BJ (cell line): Measurements from ENCODE around the gene WWOX. TPM values are rescaled to one million over a fixed set of nuclear protein-coding genes. Genes with fewer than 3 reads are reported as not detected.

Experiments used
- CTCF ChIA-PET: fragments of 350-600 bp; formaldehyde crosslinking; extraction: SDS; loops from one replicate; lab custom pipeline; 2021; ENCODE audit warnings: antibody characterized with exemption, inconsistent platforms; lab: Yijun Ruan, JAX
- POLR2A ChIA-PET: fragments of 300-600 bp; sonication (Branson Sonifier 250); formaldehyde crosslinking; extraction: SDS; loops from one replicate; lab custom pipeline; 2021; ENCODE audit warnings: antibody characterized with exemption; lab: Charles Lee
- DNase-seq: peaks from one replicate; pipeline ENCODE4 v3.0.0-alpha.2; 2011; ENCODE audit warnings: low read depth
- H3K27me3 ChIP-seq: 2 replicates; pipeline ENCODE4 v1.6.0; 2011; ENCODE audit warnings: low read length; ENCODE audit not compliant: control insufficient read depth, insufficient read depth
- H3K36me3 ChIP-seq: 2 replicates; pipeline ENCODE4 v1.5.1; 2011; ENCODE audit warnings: low read length; ENCODE audit not compliant: control insufficient read depth, insufficient read depth
- H3K4me3 ChIP-seq: 2 replicates; pipeline ENCODE4 v1.5.1; 2011; ENCODE audit warnings: low read depth, mild to moderate bottlenecking, control low read depth, low read length
- CTCF ChIP-seq: IDR thresholded peaks from 2 replicates; pipeline ENCODE4 v1.5.1; 2011; ENCODE audit warnings: low read depth, mild to moderate bottlenecking, control low read depth, inconsistent platforms, low read length, moderate library complexity; ENCODE audit not compliant: insufficient read depth
- polyA plus RNA-seq: library from polyadenylated mRNA; depleted of rRNA; stranded (reverse); fragments of >200 nt; gene quantifications from 2 replicates; pipeline ENCODE4 v1.2.3, GENCODE V29; 2011

The WWOX gene
- polyA plus RNA-seq, 1 experiment = 3.1 TPM

- TF ChIP-seq CTCF = no peak
- no peaks in the 10 kb centered on the region for H3K36me3 ChIP-seq
These were observed 332.2 kb downstream of the WWOX start for GRCh38 chr16:78431701-78432100.

GRCh38 chr16:78432451-78432850 lies 333.0 kb downstream of the WWOX start:
- no peaks in the 10 kb centered on the region for H3K27me3 ChIP-seq
- H3K36me3 ChIP-seq = no peaks in the 10 kb centered on the region
- TF ChIP-seq CTCF = no peak
- ChIA-PET POLR2A (no interaction called here), CTCF (no interaction called here)
- H3K4me3 ChIP-seq = no peak overlapping the region
- DNase-seq = no peak

More at GRCh38 chr16:78431701-78432100, 332.2 kb downstream of the WWOX start:
- H3K27me3 ChIP-seq = no peaks in the 10 kb centered on the region
- no peak overlapping the region for H3K4me3 ChIP-seq
- POLR2A ChIA-PET = no interaction called here
- no peak for DNase-seq
- CTCF ChIA-PET = no interaction called here

- TF ChIP-seq CTCF = no peak
- H3K36me3 ChIP-seq = no peaks in the 10 kb centered on the region
- no peaks in the 10 kb centered on the region for H3K27me3 ChIP-seq
- ChIA-PET POLR2A (no interaction called here), CTCF (no interaction called here)
- no peak overlapping the region for H3K4me3 ChIP-seq
- no peak for DNase-seq
These were observed 333.7 kb downstream of the WWOX start for GRCh38 chr16:78433116-78433515.

- DNase-seq = no peak
These were observed 334.9 kb downstream of the WWOX start for GRCh38 chr16:78434401-78434800.

GRCh38 chr16:78435260-78435659 lies 335.8 kb downstream of the WWOX start:
- DNase-seq = no peak

More at GRCh38 chr16:78434401-78434800, 334.9 kb downstream of the WWOX start:
- POLR2A ChIA-PET = no interaction called here
- Histone ChIP-seq H3K36me3 (no peaks in the 10 kb centered on the region), H3K27me3 (no peaks in the 10 kb centered on the region), H3K4me3 (no peak overlapping the region)
- CTCF ChIA-PET = interaction anchor here (0.8 kb wide), 1 partner anchor 29 kb away, joined by 3 read pairs; no protein-coding TSS in a partner anchor
- TF ChIP-seq CTCF = no peak

More at GRCh38 chr16:78435260-78435659, 335.8 kb downstream of the WWOX start:
- Histone ChIP-seq H3K27me3 (no peaks in the 10 kb centered on the region), H3K4me3 (no peak overlapping the region), H3K36me3 (no peaks in the 10 kb centered on the region)
- POLR2A ChIA-PET = no interaction called here
- TF ChIP-seq CTCF = no peak
- CTCF ChIA-PET = no interaction called here
